ENCODE measurements around the gene AKAP7. TPM values are rescaled to one million over a fixed set of nuclear protein-coding genes. Genes with fewer than 3 reads are reported as not detected.
A peak's percentile ranks its signal among the peaks of the same experiment; 100 is the strongest.

The AKAP7 gene
- total RNA-seq, 1 donor from 2014 or later, result 19.9 TPM

DNA sequence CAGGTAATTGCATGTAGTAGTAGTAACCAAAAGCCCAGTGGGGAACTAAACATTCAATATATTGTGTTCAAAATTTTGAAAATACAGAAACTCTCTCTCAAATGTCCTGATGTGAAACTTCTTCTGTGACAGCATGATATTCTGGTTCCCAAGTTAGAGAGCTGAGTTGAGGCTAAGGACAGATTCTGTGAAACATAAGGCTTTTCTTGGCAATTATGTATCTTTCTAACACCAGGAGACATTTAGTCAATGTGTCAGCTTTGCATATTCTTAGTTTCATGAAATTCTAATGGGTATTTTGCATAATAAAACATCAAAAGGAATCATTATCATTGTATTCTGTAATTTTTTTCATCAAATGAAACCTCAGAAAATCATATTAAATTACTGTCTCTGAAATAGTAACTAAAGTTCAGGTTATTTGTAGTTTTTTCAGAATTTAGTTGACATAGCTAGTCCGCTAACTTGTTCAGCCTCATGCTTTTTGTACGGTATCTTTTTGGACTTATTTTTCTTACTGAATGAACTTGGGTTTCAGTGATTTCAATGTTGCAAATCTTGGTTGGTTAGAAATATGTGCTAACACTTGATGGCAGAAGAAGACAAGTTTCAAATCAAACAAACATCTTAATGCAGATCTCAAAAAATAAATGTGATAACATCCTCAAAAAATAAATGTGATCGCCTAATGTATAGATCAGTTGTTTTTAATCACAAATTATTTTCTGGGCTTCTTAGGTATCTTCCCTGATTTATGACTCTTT, 70.4 kb downstream of the AKAP7 start:
- DNase-seq, result no peak

DNA sequence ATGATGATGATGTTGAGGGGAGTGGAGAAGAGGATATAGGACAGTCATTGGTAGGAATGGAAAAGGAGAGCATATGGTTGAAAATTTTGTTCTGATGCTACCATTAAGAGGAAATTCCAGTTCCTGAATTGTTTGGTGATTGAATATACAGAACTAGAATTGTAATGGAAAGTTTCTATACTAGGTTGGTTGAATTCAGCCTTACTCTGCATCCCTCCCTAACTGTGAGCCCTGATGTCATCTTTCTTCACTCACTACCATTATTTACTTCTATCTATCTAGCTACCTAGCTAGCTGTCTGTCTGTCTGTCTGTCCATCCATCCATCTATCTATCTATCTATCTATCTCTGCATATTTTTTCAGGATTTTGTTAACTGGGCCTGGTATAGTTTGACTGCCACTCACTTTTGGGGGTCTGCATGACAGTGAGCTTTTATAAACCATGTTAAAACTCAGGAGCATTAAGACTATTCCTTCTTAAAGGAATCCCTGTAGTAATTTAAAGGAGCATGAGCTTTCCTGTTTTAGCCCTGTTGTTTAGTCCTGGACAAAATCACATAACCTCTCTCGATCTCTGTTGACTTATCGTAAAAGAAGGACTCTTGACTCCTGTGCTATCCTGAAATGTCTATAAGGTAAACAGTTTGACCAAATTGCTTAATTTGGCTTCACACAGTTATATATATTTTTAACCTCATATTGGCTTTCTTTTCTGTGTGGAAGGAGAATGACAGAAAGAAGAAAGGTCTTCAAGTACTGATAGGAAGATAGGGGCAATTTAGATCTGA, 71.4 kb downstream of the AKAP7 start:
- no peak for DNase-seq

DNA sequence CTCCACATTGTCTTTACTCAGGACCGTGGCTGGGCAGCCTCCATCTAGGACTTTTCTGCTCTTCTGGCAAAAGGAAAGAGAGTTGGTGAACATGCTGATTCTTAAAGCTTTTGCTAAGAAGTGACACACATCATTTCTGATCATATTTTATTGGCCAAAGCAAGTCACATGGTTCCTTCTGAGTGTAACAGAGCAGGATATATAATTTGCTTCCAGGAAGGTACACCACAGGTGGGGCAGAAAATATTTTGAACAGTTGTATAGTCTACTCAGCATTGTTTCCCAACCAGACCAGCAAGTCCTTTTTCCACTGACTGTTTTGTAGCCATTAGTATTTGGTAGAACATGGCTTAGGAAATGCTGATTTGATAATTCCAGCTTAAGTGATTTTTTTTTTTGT, 73.5 kb downstream of the AKAP7 start:
- no peak for DNase-seq

DNA sequence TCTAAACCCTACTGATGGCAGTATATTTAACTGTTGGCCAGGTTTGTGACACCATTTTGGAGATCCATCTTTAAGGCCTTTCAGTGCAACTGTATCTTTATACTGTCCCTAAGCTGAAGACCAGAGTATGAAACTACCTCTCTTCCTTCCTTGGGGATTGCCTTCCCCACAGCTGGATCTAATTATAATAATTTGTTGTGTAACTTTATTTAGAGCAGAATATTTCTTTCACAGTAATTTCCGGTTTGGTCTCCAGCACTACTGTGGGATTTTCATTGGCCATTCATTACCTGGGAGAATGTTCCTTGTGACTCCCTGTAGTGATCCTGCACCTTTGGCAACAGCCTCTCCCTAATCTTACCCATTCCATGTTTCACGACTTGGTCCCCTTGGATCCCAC, 75.2 kb downstream of the AKAP7 start:
- DNase-seq, result no peak

DNA sequence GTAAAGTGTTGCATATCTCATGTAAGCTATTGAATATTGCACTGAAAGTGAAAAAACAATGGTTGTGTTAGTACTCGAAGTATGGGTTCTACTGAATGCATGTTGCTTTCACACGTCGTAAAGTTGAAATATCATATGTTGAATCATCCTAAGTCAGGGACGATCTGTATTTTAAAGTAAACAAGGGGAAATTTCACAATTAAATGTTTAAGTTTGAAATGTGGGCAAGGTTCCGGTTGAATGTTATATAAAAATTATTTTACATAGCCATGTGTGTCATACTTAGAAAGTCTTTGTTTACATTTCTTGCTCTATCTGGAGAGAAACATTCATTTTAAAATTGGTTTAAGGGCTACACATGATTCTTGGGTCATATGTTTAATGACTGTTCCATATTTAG, 76.8 kb downstream of the AKAP7 start:
- no peak for DNase-seq

DNA sequence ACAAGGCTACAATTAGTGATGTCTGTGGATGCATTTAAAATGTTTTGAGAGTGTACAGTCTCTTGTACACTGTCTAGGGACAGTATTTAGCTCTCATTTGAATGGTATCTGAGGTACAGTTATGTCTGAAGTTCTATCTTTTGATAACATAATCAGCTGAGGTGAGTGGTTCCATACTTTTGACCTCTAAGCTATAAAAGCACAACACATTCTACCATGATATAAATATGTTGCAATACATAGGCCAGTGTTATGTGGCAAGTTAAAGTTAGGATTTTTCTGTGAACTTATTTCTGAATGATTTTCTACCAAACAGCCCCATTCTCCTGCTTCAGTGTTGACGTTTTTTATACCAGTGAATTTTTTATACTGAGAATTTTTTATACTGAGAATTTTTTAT, 77.6 kb downstream of the AKAP7 start:
- DNase-seq, result no peak

DNA sequence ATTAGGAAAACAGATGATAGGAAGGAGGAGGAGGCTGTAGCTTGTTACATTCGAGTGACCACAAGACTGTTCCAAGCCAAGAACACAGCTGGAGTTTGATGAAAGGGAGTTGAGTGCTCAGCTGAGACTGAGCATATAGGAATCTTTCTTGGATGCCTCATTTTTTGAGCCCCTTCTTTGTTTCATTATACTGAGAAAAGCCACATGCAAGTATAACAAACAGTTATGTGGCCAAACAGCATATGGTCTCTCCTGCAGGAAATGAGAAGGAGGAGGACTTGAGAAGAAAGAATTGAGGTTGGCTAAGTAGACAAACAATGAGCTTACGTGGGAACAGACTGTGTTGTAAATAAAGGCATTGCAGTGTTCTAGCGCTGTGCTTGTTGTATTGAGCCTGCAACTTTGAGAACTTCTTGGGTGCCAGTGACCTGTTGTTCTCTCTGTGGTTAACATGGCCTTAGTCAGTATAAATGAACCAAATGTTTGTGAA, 78.3 kb downstream of the AKAP7 start:
- DNase-seq, result peak; percentile 83

DNA sequence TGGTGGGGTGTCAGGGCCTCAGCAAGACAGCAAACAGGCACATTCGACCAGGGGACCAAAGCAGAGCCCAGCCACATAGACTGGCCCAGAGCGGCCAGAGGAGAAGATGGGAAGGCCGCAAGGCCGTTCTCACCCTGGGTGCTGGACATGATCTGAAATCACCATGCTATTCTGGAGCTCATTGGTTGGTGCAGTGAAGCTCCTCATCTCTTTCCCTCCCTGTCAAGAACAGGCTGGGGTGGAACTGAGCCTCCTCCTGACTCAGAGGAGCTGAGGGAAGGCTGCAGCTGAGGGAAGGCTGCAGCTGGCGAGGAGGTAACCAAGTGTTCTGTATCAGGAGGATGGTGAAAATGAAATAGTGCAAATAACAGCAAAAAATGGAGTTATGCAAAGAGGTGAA, 80.0 kb downstream of the AKAP7 start:
- DNase-seq, result no peak

DNA sequence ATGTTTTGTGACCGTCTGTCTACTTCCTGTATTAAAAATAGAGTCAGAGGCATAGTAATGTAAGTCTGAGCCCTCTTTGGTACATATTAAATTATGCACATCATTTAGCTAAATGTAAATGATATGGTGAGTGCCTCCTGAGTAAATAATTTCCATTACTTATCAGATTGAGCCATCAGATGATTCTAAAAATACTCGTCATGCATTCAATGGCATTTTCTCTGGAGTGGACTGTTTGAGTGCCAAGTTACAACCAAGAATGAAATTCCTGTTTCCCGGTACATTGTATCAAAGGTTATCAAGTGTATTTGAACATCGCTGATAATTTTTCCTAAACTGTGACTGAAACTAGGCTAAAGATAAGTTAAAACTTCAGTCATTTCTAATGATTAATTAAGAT, 81.0 kb downstream of the AKAP7 start:
- DNase-seq, result no peak

DNA sequence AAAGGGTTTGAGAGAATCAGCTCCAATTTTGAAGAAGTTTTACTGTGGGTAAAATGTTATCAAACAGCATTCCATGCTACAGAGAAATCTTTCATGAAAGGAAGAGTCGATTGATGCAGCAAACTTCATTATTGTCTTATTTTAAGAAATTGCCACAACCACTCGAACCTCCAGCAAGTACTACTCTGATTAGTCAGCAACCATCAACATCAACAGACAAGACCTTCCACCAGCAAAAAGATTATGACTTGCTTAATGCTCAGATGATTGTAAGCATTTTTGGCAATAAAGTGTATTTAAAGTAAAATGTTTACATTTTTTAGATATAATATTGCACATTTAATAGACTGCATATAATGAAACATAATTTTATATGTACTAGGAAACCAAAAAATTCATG, 87.5 kb downstream of the AKAP7 start:
- no peak for DNase-seq

DNA sequence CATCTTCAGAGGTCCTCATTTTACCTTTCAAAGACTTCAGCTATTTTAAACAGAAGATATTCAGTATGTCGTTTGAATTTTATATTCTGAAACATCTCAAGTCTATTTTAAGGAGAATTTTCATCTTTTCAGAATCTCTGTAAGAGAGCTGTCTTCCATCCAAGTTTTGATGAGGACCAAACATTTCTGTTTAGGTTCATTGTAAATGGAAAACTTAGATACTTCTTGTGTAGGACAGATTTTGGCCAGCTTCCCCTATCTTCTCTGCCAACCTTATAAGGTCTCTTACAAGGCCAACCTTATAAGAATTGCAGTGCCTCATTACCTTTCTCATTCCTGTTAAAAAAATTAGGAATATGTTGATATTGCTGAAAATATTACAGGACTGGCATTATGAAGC, 88.1 kb downstream of the AKAP7 start:
- no peak for DNase-seq

DNA sequence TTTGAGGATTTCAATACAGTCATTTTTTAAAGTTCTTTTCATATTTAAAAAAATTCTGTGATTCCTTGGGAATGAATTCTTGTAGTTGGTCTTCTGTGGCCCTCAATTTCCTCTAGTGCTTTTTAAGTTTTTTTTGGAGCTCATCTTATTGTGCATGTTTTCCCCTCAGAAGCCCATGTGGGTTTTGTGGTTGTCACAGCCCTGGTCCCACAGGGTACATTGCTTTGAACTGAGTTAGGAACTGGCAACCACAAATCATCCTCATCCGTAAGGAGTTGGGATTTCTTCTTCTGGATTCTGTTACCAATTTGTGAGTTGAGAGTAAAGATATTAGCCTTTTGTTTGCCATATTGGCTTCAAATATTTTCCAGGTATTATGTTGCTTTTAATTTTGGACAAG, 89.9 kb downstream of the AKAP7 start:
- no peak for DNase-seq

DNA sequence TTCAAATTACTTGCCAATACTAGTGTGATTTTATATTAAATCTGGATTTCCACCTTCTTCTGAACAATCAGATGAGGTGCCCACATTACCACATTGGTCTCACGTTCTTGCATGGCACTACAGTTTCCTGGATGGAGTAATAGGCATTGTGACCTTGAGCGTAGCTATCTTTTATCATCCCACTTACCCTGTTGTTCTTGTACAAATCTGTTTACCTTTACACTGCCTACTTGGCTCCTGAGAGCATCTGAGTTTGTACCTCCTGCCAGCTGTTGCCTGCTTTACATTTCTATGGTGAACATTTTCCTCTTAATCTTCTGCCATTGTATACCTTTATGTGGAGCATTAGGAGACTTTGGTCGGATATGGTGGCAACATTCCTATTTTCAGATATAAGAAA, 90.7 kb downstream of the AKAP7 start:
- no peak for DNase-seq

DNA sequence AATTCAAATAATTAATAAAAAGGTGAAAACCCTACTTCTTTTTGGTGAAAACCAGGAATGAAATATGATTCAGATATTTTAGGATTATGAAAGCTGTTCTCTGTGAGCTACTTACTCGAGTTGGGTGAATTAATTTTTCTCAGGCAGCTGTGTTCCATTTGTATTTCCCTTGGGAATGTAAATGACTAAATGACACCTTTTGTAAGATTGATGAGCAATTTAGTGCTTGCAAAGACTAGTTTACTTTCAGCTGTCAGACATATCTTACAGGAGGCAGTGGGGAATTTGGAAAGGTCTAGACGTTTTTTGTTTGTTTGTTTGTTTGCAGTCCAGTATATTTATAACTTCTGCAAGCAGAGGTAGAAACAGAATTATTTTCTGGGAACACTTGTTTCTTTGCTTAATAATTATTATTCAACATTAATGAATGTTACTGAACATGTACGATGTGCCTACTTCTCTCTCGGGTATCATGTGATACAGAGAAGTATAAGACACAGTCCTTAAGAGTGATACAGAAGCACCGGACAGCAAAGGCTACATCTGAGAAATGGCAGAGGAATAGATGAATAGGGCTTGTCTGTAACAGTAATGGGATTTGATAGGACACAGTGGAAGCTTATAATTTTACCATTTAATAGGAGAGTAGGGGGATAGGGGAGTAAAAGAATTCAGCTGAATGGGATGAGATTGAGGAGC, 91.3 kb downstream of the AKAP7 start:
- DNase-seq, result no peak

DNA sequence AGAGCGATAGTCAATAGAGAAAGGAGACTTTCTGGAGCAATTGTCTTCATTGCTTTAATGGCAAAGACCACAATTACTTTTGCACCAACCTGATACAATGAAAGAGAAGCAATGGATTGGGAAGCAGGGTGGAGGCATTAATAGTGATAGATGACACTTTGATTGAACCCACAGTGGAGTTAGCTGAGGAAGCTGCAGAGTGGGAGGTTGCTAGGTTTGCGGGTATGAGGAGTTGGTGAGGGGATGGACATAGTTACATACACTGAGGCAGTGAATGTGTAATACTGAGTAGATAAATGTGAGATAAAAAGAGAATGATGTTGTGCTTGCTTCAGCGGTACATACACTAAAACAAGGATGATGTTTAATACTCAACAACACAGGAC, 91.9 kb downstream of the AKAP7 start:
- DNase-seq, result no peak

DNA sequence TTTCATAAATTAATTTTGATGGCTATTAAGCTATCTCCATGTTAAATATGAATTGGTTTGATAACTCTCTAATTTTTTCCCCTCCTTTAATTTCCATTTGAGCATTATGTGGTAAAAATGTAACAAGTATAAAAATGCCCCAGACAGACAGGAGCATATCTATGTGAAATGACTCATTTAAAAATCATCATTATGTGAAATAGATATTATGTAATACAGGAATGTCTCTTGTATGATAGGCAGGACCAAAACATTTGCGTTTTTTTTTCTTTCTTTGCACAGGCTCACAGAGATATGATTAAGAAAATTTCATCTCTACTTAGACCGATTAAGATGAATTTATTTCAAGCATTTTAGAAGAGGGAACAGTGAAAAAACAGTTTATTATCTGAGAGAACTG, 95.8 kb downstream of the AKAP7 start:
- DNase-seq, result no peak

DNA sequence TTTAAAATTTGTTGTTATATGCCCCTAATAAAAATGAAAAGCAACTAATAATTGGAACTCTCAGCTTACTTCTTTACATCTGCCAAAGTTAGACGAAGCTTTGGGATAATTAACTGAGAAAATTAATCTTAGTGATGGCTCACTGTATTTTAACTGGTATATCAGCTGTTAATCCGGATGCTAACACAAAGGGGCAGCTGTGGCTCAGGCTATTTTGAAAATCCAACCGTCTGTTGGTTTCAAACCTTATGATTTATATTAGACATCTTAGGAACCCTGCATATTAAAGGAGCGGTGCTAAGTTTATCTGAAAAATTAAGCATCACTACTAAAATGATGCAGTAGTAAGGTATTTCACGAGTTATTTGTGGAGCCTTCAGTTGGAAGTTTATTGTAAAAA, 96.6 kb downstream of the AKAP7 start:
- no peak for DNase-seq

DNA sequence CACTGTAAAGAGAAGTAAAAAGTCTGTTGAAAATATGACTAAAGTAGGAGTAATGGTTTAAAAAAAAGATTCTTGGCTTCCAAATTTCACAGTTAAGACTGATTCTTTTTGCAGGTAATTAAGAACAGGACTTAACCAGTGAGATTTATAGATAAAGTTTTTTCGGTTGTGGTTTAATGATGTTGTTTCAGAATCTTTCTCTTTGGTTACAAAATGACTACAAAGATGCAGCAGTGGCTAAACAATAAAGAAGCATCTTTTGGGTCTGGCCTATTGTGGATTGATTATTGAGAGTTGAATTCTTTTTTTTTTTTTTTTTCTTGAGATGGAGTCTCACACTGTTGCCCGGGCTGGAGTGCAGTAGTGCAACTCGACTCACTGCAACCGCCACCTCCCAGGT, 109.7 kb downstream of the AKAP7 start:
- DNase-seq, result no peak

DNA sequence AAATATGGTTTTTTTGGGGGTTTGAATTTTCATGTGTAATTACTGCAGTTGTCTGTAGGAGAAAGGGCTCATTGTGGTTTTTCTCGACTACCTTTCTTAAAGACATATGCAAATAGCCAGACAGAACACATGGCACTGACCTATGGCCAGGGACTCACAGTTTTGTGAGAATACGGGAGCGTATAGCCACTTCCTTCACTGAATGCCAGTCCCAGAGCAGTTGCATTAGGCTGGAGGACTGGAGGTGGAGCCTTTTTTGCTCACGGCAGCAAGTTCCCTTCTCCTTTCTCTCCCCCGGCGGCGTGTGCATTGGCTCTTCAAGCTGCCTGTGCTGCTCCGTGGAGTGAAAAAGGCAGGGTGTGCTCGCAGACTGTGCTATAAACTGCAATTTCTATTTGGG, 114.9 kb downstream of the AKAP7 start:
- peak; percentile 74 for DNase-seq

DNA sequence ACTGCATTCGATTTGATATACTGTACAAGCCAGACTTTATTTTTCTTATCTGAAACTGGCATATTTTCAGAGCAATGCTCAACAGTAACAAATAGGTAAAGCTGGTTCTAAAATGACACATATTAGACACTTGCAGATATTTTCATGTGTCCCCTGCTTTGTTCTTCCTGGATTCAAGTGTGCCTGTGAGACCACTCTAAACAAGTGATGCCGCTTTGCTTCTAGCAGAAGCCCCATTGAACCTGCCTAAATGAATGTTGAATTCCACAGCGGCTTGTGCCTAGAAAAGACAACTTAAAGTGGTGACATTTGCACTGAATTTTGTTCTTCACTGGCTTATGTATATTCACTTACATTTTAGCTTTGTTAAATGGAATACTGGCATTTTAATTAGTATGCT, 115.7 kb downstream of the AKAP7 start:
- no peak for DNase-seq

DNA sequence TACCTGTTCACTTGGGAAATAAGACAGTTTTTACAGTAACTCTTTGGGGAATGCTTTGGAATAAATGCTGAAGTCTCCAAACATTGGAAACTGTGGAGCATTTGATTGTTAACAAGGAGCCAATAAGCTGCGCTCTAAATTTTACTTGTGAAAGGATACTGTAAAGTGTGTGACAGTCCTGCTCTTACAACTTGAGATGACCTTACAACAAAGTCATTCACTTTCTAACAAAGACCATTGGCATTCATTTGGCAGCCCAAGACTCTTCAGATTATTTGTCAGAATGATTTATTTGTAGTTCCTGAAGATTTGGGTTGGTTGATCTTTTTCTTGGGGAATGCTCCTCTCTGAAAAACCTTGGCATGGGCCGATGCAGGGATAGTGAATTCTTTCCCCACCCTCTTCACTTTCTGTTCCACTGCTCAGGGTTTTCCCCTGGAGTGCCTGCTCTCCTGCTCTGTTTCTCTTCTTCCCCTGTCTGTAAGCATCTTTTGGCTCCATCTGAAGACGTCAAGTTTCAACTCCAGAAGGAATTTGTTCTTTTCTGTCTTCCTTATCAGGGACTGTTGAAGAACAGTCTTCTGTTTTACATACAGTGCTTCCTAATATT, 116.4 kb downstream of the AKAP7 start:
- DNase-seq, result no peak

DNA sequence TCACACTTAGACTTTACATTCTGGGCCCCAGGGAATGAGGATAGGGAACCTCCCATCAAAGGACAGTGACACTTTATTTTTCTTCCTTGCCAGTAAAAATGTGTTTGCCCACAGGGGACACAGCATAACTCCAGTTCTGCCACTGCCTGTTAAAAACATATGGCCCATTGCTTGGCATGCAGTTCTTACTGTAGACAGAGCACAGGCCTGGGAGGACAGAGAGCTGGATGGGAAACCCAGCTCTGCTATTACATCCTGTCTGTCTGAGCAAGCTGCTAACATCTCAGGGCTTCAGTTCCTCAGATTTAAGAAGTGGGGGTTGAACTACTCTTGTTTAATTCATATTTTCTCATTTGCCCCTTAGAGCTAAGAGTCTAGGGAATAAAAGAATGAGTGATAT, 120.2 kb downstream of the AKAP7 start:
- DNase-seq, result no peak

DNA sequence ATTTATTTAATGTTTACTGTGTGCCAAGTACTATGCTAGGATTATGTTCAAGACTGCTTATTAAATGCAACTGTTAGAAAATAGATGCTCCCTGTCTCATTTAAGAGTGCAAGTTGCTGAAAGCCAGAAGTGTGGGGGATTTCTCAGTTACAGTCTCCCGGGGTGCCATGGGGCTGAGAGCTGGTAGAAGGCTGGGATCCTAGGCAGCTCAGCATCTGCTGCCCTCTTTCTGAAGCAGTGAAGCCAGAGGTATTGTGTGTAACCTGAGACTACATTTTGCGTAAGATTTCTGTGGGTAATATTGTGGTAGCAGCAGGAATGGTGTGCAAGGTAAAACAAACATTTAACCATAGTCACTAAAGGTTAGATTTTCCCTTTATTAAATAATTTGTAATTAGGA, 120.6 kb downstream of the AKAP7 start:
- no peak for DNase-seq
